Thymus (tissue), 11 donors: Measurements from ENCODE around the gene ALB. TPM values are rescaled to one million over a fixed set of nuclear protein-coding genes. Genes with fewer than 3 reads are reported as not detected.

Source experiments
- DNase-seq, 9 donors: peaks; one replicate each; pipeline ENCODE4 v3.0.0-alpha.2; 2013; ENCODE audit warnings: low spot score in 9 of 9, low read depth in 6 of 9, missing footprints in 1 of 9
- H3K27ac ChIP-seq, 2 donors: one replicate each; pipeline ENCODE4 v1.5.1; 2013; ENCODE audit warnings: control low read depth in 1 of 2, low read depth in 1 of 2, low read length in 1 of 2, mild to moderate bottlenecking in 1 of 2, moderate library complexity in 1 of 2
- H3K27me3 ChIP-seq, 2 donors: one replicate each; pipeline ENCODE4 v1.5.1; 2013; ENCODE audit warnings: low read length in 1 of 2; ENCODE audit not compliant: control insufficient read depth in 2 of 2, insufficient read depth in 1 of 2
- H3K36me3 ChIP-seq, 2 donors: one replicate each; pipeline ENCODE4 v1.5.1; 2013; ENCODE audit warnings: low read length in 1 of 2, mild to moderate bottlenecking in 1 of 2, moderate library complexity in 1 of 2; ENCODE audit not compliant: control insufficient read depth in 2 of 2, insufficient read depth in 2 of 2
- H3K4me1 ChIP-seq, 2 donors: one replicate each; pipeline ENCODE4 v1.5.1; 2013; ENCODE audit warnings: low read length in 2 of 2; ENCODE audit not compliant: control insufficient read depth in 2 of 2, insufficient read depth in 2 of 2
- H3K4me3 ChIP-seq, 2 donors: one replicate each; pipeline ENCODE4 v1.5.1; 2013; ENCODE audit warnings: low read length in 2 of 2, control low read depth in 1 of 2, mild to moderate bottlenecking in 1 of 2
- H3K9me3 ChIP-seq, 2 donors: one replicate each; pipeline ENCODE4 v1.5.1; 2013; ENCODE audit warnings: low read length in 1 of 2, mild to moderate bottlenecking in 1 of 2; ENCODE audit not compliant: control insufficient read depth in 2 of 2, insufficient read depth in 1 of 2
- WGBS: extraction: QIAGEN DNeasy Blood & Tissue Kit; methylation state at CpG from one replicate; pipeline ENCODE4 v1.1.7; 2013; 5-methylcytosine and 5-hydroxymethylcytosine counted together
- polyA plus RNA-seq: library from polyadenylated mRNA; stranded (reverse); fragments of 200-250 nt; gene quantifications from one replicate; pipeline ENCODE4 v1.2.3, GENCODE V29; 2013
- total RNA-seq: library from RNA; stranded (reverse); fragments of 120-200 nt; gene quantifications from one replicate; pipeline ENCODE4 v1.2.4, GENCODE V29; 2013
- donor health status: healthy.

Gene ALB
- total and polyA plus RNA-seq, 2 donors: 2.9 to 7.5 TPM

GRCh38 chr4:73451404-73451803 is 47.3 kb downstream of the ALB start:
- DNase-seq: no peak
- H3K4me1 ChIP-seq: no peaks in the 10 kb centered on the region
- 95% methylated on average over 3 of the region's 3 CpGs for WGBS

GRCh38 chr4:73451981-73452747 is 48.1 kb downstream of the ALB start:
- Histone ChIP-seq H3K4me1 (no peaks in the 10 kb centered on the region), H3K4me3 (no peak overlapping the region), H3K27me3 (no peaks in the 10 kb centered on the region), H3K27ac (no peak overlapping the region), H3K36me3 (no peaks in the 10 kb centered on the region), H3K9me3 (no peaks in the 10 kb centered on the region)
- DNase-seq: no peak
- 98% methylated on average over 4 of the region's 4 CpGs for WGBS

More at GRCh38 chr4:73451404-73451803, 47.3 kb downstream of the ALB start:
- no peaks in the 10 kb centered on the region for H3K9me3 ChIP-seq
- H3K4me3 ChIP-seq: no peak overlapping the region
- H3K27ac ChIP-seq: no peak overlapping the region
- H3K36me3 ChIP-seq: no peaks in the 10 kb centered on the region
- H3K27me3 ChIP-seq: no peaks in the 10 kb centered on the region

- no peak for DNase-seq
- H3K4me3 ChIP-seq: no peak overlapping the region
- H3K27me3 ChIP-seq: no peaks in the 10 kb centered on the region
- 100% methylated on average over 2 of the region's 2 CpGs for WGBS
- no peaks in the 10 kb centered on the region for H3K9me3 ChIP-seq
- no peaks in the 10 kb centered on the region for H3K4me1 ChIP-seq
- no peaks in the 10 kb centered on the region for H3K36me3 ChIP-seq
- H3K27ac ChIP-seq: no peak overlapping the region
These were observed 49.0 kb downstream of the ALB start for GRCh38 chr4:73452953-73453700.

- Histone ChIP-seq H3K9me3 (no peaks in the 10 kb centered on the region), H3K4me3 (no peak overlapping the region)
- no peak for DNase-seq
These were observed 49.6 kb downstream of the ALB start for GRCh38 chr4:73453701-73454005.

GRCh38 chr4:73454920-73455319 is 50.8 kb downstream of the ALB start:
- Histone ChIP-seq H3K4me1 (no peaks in the 10 kb centered on the region), H3K36me3 (no peaks in the 10 kb centered on the region), H3K27ac (no peak overlapping the region), H3K9me3 (no peaks in the 10 kb centered on the region), H3K4me3 (no peak overlapping the region), H3K27me3 (no peaks in the 10 kb centered on the region)
- 95% methylated on average over 3 of the region's 3 CpGs for WGBS
- DNase-seq: no peak

More at GRCh38 chr4:73453701-73454005, 49.6 kb downstream of the ALB start:
- no peak overlapping the region for H3K27ac ChIP-seq
- no peaks in the 10 kb centered on the region for H3K4me1 ChIP-seq
- H3K36me3 ChIP-seq: no peaks in the 10 kb centered on the region
- H3K27me3 ChIP-seq: no peaks in the 10 kb centered on the region

GRCh38 chr4:73456177-73457022 is 52.3 kb downstream of the ALB start:
- Histone ChIP-seq H3K4me1 (no peaks in the 10 kb centered on the region), H3K27me3 (no peaks in the 10 kb centered on the region), H3K4me3 (no peak overlapping the region), H3K36me3 (no peaks in the 10 kb centered on the region), H3K9me3 (no peaks in the 10 kb centered on the region), H3K27ac (no peak overlapping the region)
- WGBS: 93% methylated on average over 5 of the region's 5 CpGs
- DNase-seq: no peak

GRCh38 chr4:73458184-73459047 is 54.3 kb downstream of the ALB start:
- no peak for DNase-seq
- no peaks in the 10 kb centered on the region for H3K27me3 ChIP-seq
- WGBS: 97% methylated on average over 4 of the region's 4 CpGs

GRCh38 chr4:73459048-73459421 is 54.9 kb downstream of the ALB start:
- no peak overlapping the region for H3K27ac ChIP-seq
- DNase-seq: no peak
- H3K4me1 ChIP-seq: no peaks in the 10 kb centered on the region
- WGBS: 81% methylated on average over 3 of the region's 3 CpGs
- no peaks in the 10 kb centered on the region for H3K9me3 ChIP-seq
- no peak overlapping the region for H3K4me3 ChIP-seq
- H3K27me3 ChIP-seq: no peaks in the 10 kb centered on the region
- H3K36me3 ChIP-seq: no peaks in the 10 kb centered on the region

More at GRCh38 chr4:73458184-73459047, 54.3 kb downstream of the ALB start:
- Histone ChIP-seq H3K4me1 (no peaks in the 10 kb centered on the region), H3K36me3 (no peaks in the 10 kb centered on the region), H3K27ac (no peak overlapping the region), H3K4me3 (no peak overlapping the region), H3K9me3 (no peaks in the 10 kb centered on the region)
